CD4-positive, alpha-beta T cell treated with Interferon alpha-2 for 1 hour (primary cell): ENCODE data around the gene TTC13.

Source experiments
- DNase-seq, 2 donors: peaks; one replicate each; pipeline ENCODE4 v3.0.0-alpha.2; 2020 to 2022

TTC13 gene

DNA sequence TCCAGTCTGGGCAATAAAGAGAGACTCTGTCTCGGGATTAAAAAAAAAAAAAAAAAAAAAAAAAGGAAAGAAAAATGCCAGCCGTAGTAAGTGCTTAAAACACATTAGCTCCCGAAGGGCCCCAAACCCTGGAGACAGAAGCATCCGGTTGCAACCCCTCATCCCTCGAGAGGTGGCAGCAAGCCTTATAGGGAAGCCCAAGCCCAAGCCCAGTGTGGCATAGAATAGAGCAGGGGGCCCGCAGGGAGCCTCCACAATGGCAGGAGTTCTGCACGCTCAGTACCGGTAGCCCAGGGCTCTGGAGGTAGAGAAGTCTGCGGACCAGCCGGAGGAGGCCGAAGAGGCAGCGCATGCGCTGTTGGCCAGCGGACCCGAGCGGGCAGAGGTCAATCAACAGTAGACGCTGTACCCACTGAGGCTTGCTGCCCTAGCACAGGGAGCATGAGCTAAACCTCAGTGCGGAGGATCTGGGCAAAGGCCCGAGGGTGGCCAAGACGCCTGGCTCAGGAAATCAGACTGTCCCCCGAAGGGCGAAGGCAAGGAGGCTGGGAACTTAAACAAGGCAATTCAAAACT, 76.2 kb downstream of the TTC13 start:
- no peak for DNase-seq

GRCh38 chr1:230901671-230902070, 77.0 kb downstream of the TTC13 start:
- no peak for DNase-seq

DNA sequence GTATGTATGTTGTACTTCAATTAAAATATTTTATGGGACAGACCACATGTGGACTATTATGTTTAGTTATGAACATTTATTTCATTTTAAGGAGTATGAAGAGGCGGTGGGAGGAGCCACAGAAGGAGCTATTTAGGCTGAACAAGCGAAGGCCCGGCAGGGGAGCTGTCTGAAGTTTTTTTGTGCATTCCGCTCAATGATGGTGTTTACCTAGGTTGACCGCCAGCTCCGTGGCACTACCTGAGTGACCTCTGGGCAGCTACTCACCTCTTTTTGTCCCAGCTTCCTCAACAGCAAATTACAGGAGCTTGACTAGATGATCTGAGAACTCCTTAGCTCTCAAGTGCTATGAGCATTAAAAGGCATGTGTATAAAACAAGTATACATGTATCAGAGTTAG, 77.7 kb downstream of the TTC13 start:
- no peak for DNase-seq

GRCh38 chr1:230899841-230900251, 78.8 kb downstream of the TTC13 start:
- no peak for DNase-seq

DNA sequence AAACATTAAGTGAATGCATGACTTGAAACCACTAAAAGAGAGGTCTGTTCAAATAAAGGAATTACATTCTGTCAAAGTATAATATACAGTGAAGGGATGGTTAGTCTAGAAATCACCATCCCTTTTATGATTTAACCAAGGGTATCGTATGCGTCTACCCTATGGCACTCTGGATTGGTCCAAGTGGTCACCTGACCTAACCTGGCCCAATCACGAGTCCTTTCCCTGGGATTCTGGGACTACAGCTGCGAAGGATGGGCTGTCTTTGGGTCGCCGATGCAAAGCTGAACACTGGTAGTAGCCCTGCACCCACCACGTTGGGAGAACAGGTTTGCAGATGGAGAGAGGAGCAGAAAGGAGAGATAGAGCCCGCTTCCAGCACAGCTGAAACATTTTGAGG, 79.9 kb downstream of the TTC13 start:
- DNase-seq, result no peak

GRCh38 chr1:230898144-230898543, 80.5 kb downstream of the TTC13 start:
- DNase-seq, result no peak

- DNase-seq, result no peak
Observed at GRCh38 chr1:230896779-230897178, 81.9 kb downstream of the TTC13 start.

DNA sequence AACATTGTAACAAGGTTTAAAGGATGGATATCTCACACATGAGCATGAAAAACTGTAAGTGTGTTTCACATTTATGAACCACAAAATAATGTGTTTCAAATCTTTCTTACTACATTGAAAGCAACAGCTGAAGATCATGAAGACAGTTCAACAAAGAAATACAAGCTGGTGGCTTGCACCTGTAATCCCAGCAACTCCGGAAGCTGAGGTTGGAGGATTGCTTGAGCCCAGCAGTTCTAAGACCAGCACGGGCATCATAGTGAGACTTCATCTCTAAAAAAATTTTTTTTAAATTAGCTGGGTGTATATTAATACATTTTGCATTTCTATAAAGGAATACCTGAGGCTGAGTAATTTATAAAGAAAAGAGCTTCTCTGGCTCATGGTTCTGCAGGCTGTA, 83.2 kb downstream of the TTC13 start:
- no peak for DNase-seq

GRCh38 chr1:230894664-230895063, 84.0 kb downstream of the TTC13 start:
- DNase-seq, result no peak

GRCh38 chr1:230894032-230894431, 84.6 kb downstream of the TTC13 start:
- DNase-seq, result no peak

DNA sequence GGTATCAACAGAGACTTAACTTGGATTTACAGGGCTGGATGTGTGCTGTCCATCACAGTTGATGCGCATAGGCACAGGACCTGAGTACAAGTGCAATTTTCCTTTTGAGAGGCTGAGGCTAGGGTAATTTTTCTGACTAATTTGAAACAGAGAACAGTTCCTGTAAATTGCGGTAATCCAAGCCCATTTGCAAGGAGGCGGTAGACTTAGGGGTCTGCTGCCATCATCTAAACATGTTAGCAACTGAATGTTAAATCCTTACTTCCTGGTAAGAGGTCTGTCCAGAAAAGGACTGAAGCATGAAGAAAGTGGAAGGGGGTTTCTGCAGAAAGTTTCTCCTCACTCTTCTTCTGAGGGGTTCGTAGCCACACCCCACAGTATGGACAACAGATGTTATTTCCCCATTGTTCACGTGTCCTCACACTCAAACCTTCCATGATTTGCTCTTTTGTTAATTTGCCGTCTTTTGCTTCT, 86.6 kb downstream of the TTC13 start:
- no peak for DNase-seq

GRCh38 chr1:230891413-230891812, 87.2 kb downstream of the TTC13 start:
- no peak for DNase-seq

GRCh38 chr1:230884646-230885045, 94.0 kb downstream of the TTC13 start:
- no peak for DNase-seq

DNA sequence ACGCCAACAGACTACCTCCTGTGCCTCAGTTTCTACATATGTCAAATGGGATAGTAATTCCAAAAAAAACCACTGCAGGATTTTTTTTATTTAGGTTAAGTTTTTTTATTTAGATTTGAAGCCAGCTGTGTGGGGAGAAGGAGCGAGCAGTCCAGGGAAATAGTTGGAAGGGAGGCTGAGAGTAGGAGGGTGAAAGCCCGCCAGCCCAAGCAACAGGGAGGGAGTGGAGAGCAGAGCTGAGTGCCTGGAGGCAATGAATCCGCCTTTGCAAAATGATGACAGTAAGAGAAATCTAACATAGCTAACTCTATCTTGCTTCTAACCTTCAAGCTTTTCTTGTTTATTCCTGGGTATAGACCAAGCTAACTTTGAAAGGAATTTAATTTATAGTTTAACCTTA, 94.7 kb downstream of the TTC13 start:
- DNase-seq, result no peak

GRCh38 chr1:230879778-230880177, 98.9 kb downstream of the TTC13 start:
- no peak for DNase-seq

GRCh38 chr1:230878591-230878990, 100.1 kb downstream of the TTC13 start:
- DNase-seq, result no peak

DNA sequence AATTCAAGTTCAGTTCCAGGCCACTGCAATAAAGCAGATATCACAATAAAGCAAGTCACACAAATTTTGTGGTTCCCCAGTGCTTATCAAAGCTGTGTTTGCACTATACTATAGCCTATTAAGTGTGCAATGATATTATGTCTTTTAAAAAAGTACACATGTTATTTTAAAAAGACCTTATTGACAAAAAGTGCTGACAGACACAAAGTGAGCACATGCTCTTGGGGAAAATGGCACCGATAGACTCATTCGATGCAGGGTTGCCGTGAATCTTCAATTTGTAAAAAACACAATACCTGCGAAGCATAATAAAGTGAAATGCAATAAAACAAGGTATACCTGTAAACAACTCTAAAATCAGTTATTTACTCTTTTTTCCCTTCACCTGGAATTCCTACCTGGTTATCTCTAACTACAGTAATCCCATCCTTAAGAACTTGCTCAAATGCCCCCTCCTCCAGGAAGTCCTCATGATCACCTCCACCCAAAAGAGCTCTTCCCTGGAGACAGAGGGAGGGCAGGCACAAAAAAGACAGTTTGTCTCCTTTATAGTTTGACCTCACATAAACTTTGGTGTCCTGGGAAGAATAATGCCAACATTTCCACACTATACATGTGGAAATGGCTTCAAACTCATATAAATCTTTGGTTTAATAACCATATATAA, 100.6 kb downstream of the TTC13 start:
- no peak for DNase-seq

DNA sequence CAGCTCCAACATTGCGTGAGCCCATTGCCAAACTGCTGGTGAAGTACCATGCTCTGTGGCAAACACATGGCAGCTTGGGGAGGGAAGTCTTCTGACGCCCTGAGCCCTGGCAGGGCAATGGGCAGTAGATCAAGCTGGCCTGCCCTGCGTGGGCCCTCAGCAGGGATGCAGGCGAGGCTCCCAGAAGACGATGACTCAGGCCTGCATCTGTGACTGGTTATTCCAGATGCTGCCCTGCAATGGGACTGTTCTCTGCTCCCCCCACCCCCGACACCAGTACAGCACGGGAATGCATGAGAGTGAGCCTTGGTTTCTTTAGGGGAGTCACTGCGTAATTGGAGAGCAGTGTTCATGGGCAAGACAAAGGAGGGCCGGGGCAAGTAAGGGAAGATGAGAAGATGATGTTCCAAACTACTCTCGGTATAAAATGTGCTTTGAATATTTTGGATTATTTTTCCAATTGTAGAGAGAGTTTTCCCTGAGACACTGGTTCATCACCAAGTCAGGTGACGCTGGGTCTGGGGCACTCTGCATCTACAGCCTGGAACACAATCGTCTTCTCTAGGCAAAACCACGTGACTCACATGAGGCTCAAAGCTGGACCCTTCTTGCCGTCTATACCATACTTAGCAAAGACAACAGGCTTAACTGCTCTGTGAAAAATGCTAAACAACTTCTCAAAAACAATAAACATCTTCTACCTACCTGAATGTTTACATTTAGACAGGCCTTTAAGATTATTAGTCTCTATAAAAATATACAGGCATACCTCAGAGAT, 101.3 kb downstream of the TTC13 start:
- no peak for DNase-seq

DNA sequence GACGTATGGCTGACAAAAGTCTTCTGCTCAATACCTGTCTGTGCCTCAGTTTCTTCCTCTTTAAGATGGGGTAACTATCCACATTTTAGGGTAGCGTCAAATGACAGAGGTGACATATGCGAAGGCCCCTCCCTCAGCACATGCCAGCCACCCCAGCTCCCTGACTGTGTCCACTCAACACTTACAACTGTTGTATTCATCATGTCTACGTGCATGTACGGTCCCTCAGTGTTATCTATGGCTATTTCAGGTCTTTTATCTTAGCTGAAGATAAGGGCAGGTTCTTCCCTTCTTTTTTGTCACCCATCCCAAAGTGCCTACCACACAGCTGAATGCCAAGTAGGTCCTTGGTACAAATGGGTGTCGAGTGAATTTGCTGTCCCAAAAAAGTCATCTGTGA, 102.0 kb downstream of the TTC13 start:
- DNase-seq, result no peak

DNA sequence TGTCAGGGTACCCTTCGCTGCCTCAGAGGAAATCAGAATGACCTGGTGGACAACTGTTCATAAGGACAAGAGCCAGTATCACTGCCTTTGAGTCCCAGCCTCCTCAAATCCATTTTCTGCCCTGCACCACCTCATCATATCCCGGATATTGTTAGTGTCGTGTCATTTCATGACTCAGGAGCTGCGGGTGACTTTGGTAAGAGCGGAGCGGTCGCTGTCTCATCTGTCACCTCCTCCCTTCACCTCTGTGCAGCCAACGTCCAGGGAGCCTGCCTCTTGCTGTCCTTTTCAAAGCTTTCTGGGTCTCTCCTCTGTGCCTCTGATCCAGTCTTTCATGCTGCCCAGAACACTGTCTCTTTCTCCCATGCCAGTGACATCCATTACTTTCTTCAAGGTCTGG, 103.3 kb downstream of the TTC13 start:
- DNase-seq, result no peak

- no peak for DNase-seq
Observed at GRCh38 chr1:230870916-230871315, 107.7 kb downstream of the TTC13 start.

- no peak for DNase-seq
Observed at GRCh38 chr1:230869500-230869899, 109.2 kb downstream of the TTC13 start.

- no peak for DNase-seq
Observed at GRCh38 chr1:230868736-230869385, 109.8 kb downstream of the TTC13 start.
